Astrocyte (in vitro differentiated cells and primary cell): Measurements from ENCODE around the gene SPTBN5. TPM values are rescaled to one million over a fixed set of nuclear protein-coding genes. Genes with fewer than 3 reads are reported as not detected.

Experiments
- DNase-seq: peaks from one replicate; pipeline ENCODE4 v3.0.0-alpha.2; 2010; ENCODE audit warnings: low read depth
- FAIRE-seq: peaks from 2 replicates; lab custom pipeline; 2011; peaks lifted over from hg19 to GRCh38; lab: Jason Lieb, UNC
- H2AFZ ChIP-seq: 2 replicates; pipeline ENCODE4 v1.6.0; 2012; ENCODE audit warnings: low read depth, low read length, inconsistent platforms
- H3K27ac ChIP-seq: 2 replicates; pipeline ENCODE4 v1.5.1; 2011; ENCODE audit warnings: low read depth, low read length, inconsistent platforms
- H3K27me3 ChIP-seq: 2 replicates; pipeline ENCODE4 v1.6.0; 2011; ENCODE audit warnings: low read length, inconsistent platforms; ENCODE audit not compliant: insufficient read depth
- H3K36me3 ChIP-seq: 2 replicates; pipeline ENCODE4 v1.5.1; 2011; ENCODE audit warnings: low read length, inconsistent platforms; ENCODE audit not compliant: insufficient read depth
- H3K4me1 ChIP-seq: 2 replicates; pipeline ENCODE4 v1.5.1; 2011; ENCODE audit warnings: low read length, inconsistent platforms; ENCODE audit not compliant: insufficient read depth
- H3K4me2 ChIP-seq: 2 replicates; pipeline ENCODE4 v1.6.0; 2012; ENCODE audit warnings: low read length, inconsistent platforms
- H3K4me3 ChIP-seq: 2 replicates; pipeline ENCODE4 v1.5.1; 2011; ENCODE audit warnings: low read depth, mild to moderate bottlenecking, low read length, inconsistent platforms; ENCODE audit not compliant: insufficient read depth
- H3K79me2 ChIP-seq: 2 replicates; pipeline ENCODE4 v1.6.0; 2012; ENCODE audit warnings: mild to moderate bottlenecking, low read length, inconsistent platforms; ENCODE audit not compliant: insufficient read depth
- H3K9ac ChIP-seq: 2 replicates; pipeline ENCODE4 v1.6.0; 2012; ENCODE audit warnings: mild to moderate bottlenecking, low read length, inconsistent platforms
- H3K9me3 ChIP-seq: 2 replicates; pipeline ENCODE4 v1.5.1; 2012; ENCODE audit warnings: low read depth, mild to moderate bottlenecking, low read length, inconsistent platforms; ENCODE audit not compliant: insufficient read depth
- H4K20me1 ChIP-seq: 2 replicates; pipeline ENCODE4 v1.6.0; 2012; ENCODE audit warnings: low read length, inconsistent platforms; ENCODE audit not compliant: insufficient read depth
- H3K27ac Mint-ChIP-seq: one replicate; pipeline ENCODE4 v1.8.0; 2021; ENCODE audit warnings: mild to moderate bottlenecking, mixed read lengths; ENCODE audit not compliant: unreplicated experiment
- H3K27me3 Mint-ChIP-seq: one replicate; pipeline ENCODE4 v1.8.0; 2021; ENCODE audit warnings: low read depth, mixed read lengths; ENCODE audit not compliant: unreplicated experiment
- H3K36me3 Mint-ChIP-seq: one replicate; pipeline ENCODE4 v1.8.0; 2021; ENCODE audit warnings: low read depth, mixed read lengths; ENCODE audit not compliant: unreplicated experiment
- H3K4me1 Mint-ChIP-seq: one replicate; pipeline ENCODE4 v1.8.0; 2021; ENCODE audit warnings: low read depth, mixed read lengths; ENCODE audit not compliant: unreplicated experiment
- H3K4me3 Mint-ChIP-seq: one replicate; pipeline ENCODE4 v1.8.0; 2021; ENCODE audit warnings: mild to moderate bottlenecking, moderate library complexity, mixed read lengths; ENCODE audit not compliant: unreplicated experiment
- H3K9me3 Mint-ChIP-seq: one replicate; pipeline ENCODE4 v1.8.0; 2021; ENCODE audit warnings: mild to moderate bottlenecking, mixed read lengths; ENCODE audit not compliant: unreplicated experiment
- EZH2 ChIP-seq: IDR thresholded peaks from 2 replicates; pipeline ENCODE4 v1.6.1; 2012; ENCODE audit warnings: mild to moderate bottlenecking, low read length, inconsistent platforms; ENCODE audit not compliant: insufficient read depth
- total RNA-seq: library from RNA; stranded (reverse); gene quantifications from 2 replicates; pipeline ENCODE4 v1.2.1, GENCODE V29; 2021
- TF ChIP-seq, protein P1 (sequence below): IDR thresholded peaks from 2 replicates; pipeline ENCODE4 v1.5.1; 2011; ENCODE audit warnings: low read depth, mild to moderate bottlenecking, inconsistent platforms, low read length, moderate library complexity; ENCODE audit not compliant: insufficient read depth

The SPTBN5 gene
- total RNA-seq, 1 donor from 2014 or later: 5.3 TPM

DNA sequence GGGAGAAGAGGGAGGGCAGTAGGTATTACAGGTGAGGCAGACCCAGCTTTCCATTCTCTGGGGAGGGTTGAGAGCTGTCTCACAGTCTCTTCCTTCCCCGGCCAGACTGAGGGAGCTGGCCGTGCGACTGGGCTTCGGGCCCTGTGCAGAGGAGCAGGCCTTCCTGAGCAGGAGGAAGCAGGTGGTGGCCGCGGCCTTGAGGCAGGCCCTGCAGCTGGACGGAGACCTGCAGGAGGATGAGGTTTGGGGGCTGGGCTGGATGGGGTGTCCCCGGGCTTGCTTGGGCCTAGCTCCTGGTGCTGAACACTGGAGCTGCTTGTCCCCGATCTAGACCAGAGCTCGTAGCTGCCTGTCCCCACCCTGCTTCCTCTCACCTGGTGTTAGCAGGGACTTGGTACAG is 50.3 kb downstream of the SPTBN5 start:
- FAIRE-seq: no peak
- Histone ChIP-seq H3K36me3 (peaks cover 3% of the 10 kb centered on the region), H2AFZ (no peak overlapping the region), H3K9ac (no peak overlapping the region), H3K27me3 (no peaks in the 10 kb centered on the region), H3K4me1 (no peaks in the 10 kb centered on the region), H3K9me3 (no peaks in the 10 kb centered on the region), H3K4me3 (no peak overlapping the region), H3K4me2 (no peak overlapping the region), H4K20me1 (no peaks in the 10 kb centered on the region), H3K27ac (no peak overlapping the region), H3K79me2 (no peaks in the 10 kb centered on the region)
- no peak overlapping the region for H3K4me3 Mint-ChIP-seq
- H3K27me3 Mint-ChIP-seq: peaks cover 4% of the 10 kb centered on the region
- no peak for DNase-seq
- TF ChIP-seq EZH2: no peak
- TF ChIP-seq, protein P1, sequence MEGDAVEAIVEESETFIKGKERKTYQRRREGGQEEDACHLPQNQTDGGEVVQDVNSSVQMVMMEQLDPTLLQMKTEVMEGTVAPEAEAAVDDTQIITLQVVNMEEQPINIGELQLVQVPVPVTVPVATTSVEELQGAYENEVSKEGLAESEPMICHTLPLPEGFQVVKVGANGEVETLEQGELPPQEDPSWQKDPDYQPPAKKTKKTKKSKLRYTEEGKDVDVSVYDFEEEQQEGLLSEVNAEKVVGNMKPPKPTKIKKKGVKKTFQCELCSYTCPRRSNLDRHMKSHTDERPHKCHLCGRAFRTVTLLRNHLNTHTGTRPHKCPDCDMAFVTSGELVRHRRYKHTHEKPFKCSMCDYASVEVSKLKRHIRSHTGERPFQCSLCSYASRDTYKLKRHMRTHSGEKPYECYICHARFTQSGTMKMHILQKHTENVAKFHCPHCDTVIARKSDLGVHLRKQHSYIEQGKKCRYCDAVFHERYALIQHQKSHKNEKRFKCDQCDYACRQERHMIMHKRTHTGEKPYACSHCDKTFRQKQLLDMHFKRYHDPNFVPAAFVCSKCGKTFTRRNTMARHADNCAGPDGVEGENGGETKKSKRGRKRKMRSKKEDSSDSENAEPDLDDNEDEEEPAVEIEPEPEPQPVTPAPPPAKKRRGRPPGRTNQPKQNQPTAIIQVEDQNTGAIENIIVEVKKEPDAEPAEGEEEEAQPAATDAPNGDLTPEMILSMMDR: no peak
- H3K9me3 Mint-ChIP-seq: no peaks in the 10 kb centered on the region
- no peak overlapping the region for H3K27ac Mint-ChIP-seq
- H3K4me1 Mint-ChIP-seq: peaks cover 5% of the 10 kb centered on the region
- peaks cover 18% of the 10 kb centered on the region for H3K36me3 Mint-ChIP-seq

DNA sequence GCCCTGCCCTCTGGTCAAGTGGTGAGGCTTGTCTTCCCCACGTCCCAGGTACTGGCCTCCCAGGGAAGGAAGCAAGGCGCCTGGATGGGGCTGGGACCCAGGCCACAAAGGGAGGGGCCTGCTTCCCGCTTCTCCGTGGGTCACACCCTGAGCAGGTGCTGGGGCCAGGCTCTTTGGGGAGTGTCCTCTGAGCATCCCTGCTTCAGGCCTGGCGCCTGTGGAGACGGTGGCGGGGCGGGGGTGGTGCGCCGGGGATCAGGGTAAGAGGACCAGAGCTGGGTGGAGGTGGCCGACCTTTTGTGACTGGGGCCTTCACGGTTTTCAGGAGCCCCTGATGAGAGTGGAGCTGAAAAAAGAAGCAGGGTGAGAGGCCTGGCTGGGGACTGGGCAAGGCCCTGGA is 51.6 kb downstream of the SPTBN5 start:
- Mint-ChIP-seq H3K4me3 (no peak overlapping the region), H3K27ac (no peak overlapping the region), H3K36me3 (peaks cover 14% of the 10 kb centered on the region), H3K4me1 (no peaks in the 10 kb centered on the region), H3K27me3 (no peaks in the 10 kb centered on the region), H3K9me3 (no peaks in the 10 kb centered on the region)
- TF ChIP-seq, protein P1: no peak
- TF ChIP-seq EZH2: no peak
- no peak overlapping the region for H3K9ac ChIP-seq
- no peak overlapping the region for H3K4me3 ChIP-seq
- H3K27ac ChIP-seq: no peak overlapping the region
- H3K4me2 ChIP-seq: no peak overlapping the region
- no peaks in the 10 kb centered on the region for H3K9me3 ChIP-seq
- FAIRE-seq (no peak), DNase-seq (no peak)
- H2AFZ ChIP-seq: no peak overlapping the region
- no peaks in the 10 kb centered on the region for H3K79me2 ChIP-seq
- peaks cover 3% of the 10 kb centered on the region for H3K36me3 ChIP-seq
- H3K27me3 ChIP-seq: no peaks in the 10 kb centered on the region
- no peaks in the 10 kb centered on the region for H4K20me1 ChIP-seq
- no peaks in the 10 kb centered on the region for H3K4me1 ChIP-seq

DNA sequence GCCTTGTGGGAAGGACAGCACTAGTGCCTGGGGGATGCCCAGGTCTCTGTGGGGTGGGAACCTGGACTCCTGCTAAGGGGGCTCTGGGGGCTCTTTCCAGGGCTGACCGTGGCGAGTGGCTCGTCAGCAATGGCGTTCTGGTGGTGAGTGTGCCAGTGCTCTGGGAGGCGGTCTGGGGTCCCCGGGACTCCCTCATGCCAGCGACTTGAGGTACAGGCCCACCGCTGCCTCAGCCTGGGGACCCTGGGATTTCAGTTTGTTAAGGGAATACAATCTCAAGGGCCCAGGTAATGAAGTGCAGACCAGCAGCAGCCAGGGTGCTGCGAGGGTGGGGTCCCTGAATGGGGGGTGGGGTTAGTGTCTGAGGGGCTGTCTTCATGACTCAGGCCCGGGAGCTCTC is 52.7 kb downstream of the SPTBN5 start:
- Histone ChIP-seq H3K9me3 (no peaks in the 10 kb centered on the region), H3K27me3 (no peaks in the 10 kb centered on the region), H3K79me2 (no peaks in the 10 kb centered on the region), H2AFZ (no peak overlapping the region), H3K9ac (no peak overlapping the region), H3K4me1 (no peaks in the 10 kb centered on the region), H3K36me3 (no peaks in the 10 kb centered on the region), H4K20me1 (no peaks in the 10 kb centered on the region), H3K4me3 (no peak overlapping the region), H3K4me2 (no peak overlapping the region), H3K27ac (no peak overlapping the region)
- H3K36me3 Mint-ChIP-seq: peaks cover 10% of the 10 kb centered on the region
- peak overlapping the region; percentile 41 for H3K27ac Mint-ChIP-seq
- FAIRE-seq: no peak
- TF ChIP-seq, protein P1: no peak
- TF ChIP-seq EZH2: no peak
- H3K27me3 Mint-ChIP-seq: no peaks in the 10 kb centered on the region
- no peaks in the 10 kb centered on the region for H3K4me1 Mint-ChIP-seq
- no peak overlapping the region for H3K4me3 Mint-ChIP-seq
- DNase-seq: no peak
- no peaks in the 10 kb centered on the region for H3K9me3 Mint-ChIP-seq
